ENCODE data around the gene CTXN3.
"Not testable (repeated sequence)": the region's sequence is repeated elsewhere in the genome, so short reads cannot be mapped to it uniquely, and the experiment has no call there.

Gene CTXN3

GRCh38 chr5:127652952-127653611, 4.2 kb downstream of the CTXN3 start:
- no peak for DNase-seq

GRCh38 chr5:127656825-127657224, 7.9 kb downstream of the CTXN3 start:
- no peak for DNase-seq

- DNase-seq = no peak
Measured at GRCh38 chr5:127660047-127660733, 11.3 kb downstream of the CTXN3 start.

GRCh38 chr5:127664093-127664492, 15.2 kb downstream of the CTXN3 start:
- no peak for DNase-seq

GRCh38 chr5:127665641-127666040, 16.8 kb downstream of the CTXN3 start:
- no peak for DNase-seq

GRCh38 chr5:127666043-127666716, 17.3 kb downstream of the CTXN3 start:
- DNase-seq = no peak

GRCh38 chr5:127667926-127668325, 19.0 kb downstream of the CTXN3 start:
- no peak for DNase-seq

GRCh38 chr5:127671218-127671617, 22.3 kb downstream of the CTXN3 start:
- no peak for DNase-seq

GRCh38 chr5:127673117-127673800, 24.4 kb downstream of the CTXN3 start:
- DNase-seq = no peak

GRCh38 chr5:127676951-127677350, 28.1 kb downstream of the CTXN3 start:
- not testable (repeated sequence) for DNase-seq

GRCh38 chr5:127679691-127680330, 30.9 kb downstream of the CTXN3 start:
- not testable (repeated sequence) for DNase-seq

GRCh38 chr5:127680595-127680994, 31.7 kb downstream of the CTXN3 start:
- DNase-seq = no peak

- DNase-seq = no peak
Measured at GRCh38 chr5:127683008-127683407, 34.1 kb downstream of the CTXN3 start.

GRCh38 chr5:127684726-127685467, 36.0 kb downstream of the CTXN3 start:
- no peak for DNase-seq

GRCh38 chr5:127685662-127686061, 36.8 kb downstream of the CTXN3 start:
- DNase-seq = no peak

- no peak for DNase-seq
Measured at GRCh38 chr5:127686424-127686823, 37.5 kb downstream of the CTXN3 start.

GRCh38 chr5:127694518-127695171, 45.8 kb downstream of the CTXN3 start:
- DNase-seq = no peak

- no peak for DNase-seq
Measured at GRCh38 chr5:127695346-127695745, 46.5 kb downstream of the CTXN3 start.

- DNase-seq = no peak
Measured at GRCh38 chr5:127696683-127697082, 47.8 kb downstream of the CTXN3 start.

GRCh38 chr5:127697894-127698600, 49.2 kb downstream of the CTXN3 start:
- DNase-seq = no peak

GRCh38 chr5:127699416-127699815, 50.5 kb downstream of the CTXN3 start:
- no peak for DNase-seq

Measured in stimulated activated CD4-positive, alpha-beta T cell treated with anti-CD3 and anti-CD28 coated beads, Interleukin-12 subunit alpha, Interleukin-12 subunit beta, amount 100 ng/mL, for 4 hours (primary cell).